Breast epithelium (tissue), 4 donors: Measurements from ENCODE around the gene TLE2. TPM values are rescaled to one million over a fixed set of nuclear protein-coding genes. Genes with fewer than 3 reads are reported as not detected.
"Not testable (repeated sequence)": the region's sequence is repeated elsewhere in the genome, so short reads cannot be mapped to it uniquely, and the experiment has no call there.

Experiments used
- DNase-seq, 2 donors: peaks; one replicate each; pipeline ENCODE4 v3.0.0-alpha.2; 2019; ENCODE audit warnings: low spot score in 2 of 2
- H3K27ac ChIP-seq, 2 donors: fragments of 200-600 bp; sonication (generic) in 1 of 2; one replicate each; pipeline ENCODE4 v1.5.1; 2016 to 2019; ENCODE audit warnings: mild to moderate bottlenecking in 1 of 2
- H3K27me3 ChIP-seq, 2 donors: fragments of 200-600 bp; sonication (generic) in 1 of 2; one replicate each; pipeline versions ENCODE4 v1.5.1 to v1.6.0; 2017 to 2019; ENCODE audit warnings: control low read depth in 1 of 2, mild to moderate bottlenecking in 1 of 2
- H3K36me3 ChIP-seq: fragments of 200-600 bp; one replicate; pipeline ENCODE4 v1.5.1; 2019
- H3K4me1 ChIP-seq, 2 donors: fragments of 200-600 bp; sonication (generic); one replicate each; pipeline ENCODE4 v1.5.1; 2016 to 2019; ENCODE audit warnings: control low read depth in 1 of 2
- H3K4me3 ChIP-seq, 3 donors: fragments of 200-600 bp; sonication (generic); 1 replicate in 2 of 3; 2 replicates in 1 of 3; pipeline ENCODE4 v1.5.1; 2016 to 2019; ENCODE audit warnings: mild to moderate bottlenecking in 3 of 3, moderate library complexity in 2 of 3
- H3K9me3 ChIP-seq, 2 donors: fragments of 200-600 bp; sonication (generic) in 1 of 2; one replicate each; pipeline ENCODE4 v1.5.1; 2016 to 2019; ENCODE audit warnings: control low read depth in 1 of 2
- POLR2A ChIP-seq: fragments of 450-650 bp; IDR thresholded peaks from one replicate; pipeline ENCODE4 v1.6.1; 2016; ENCODE audit warnings: antibody characterized with exemption, mild to moderate bottlenecking, moderate library complexity
- POLR2AphosphoS5 ChIP-seq, 3 donors: sonication (generic); formaldehyde crosslinking; IDR thresholded peaks; one replicate each; pipeline ENCODE4 v1.6.1; 2017; ENCODE audit warnings: antibody characterized with exemption in 3 of 3
- intact Hi-C: fragments of 100-400 bp; cut with DNase I; formaldehyde crosslinking; loops from one replicate; pipeline ENCODE4 v1.15.1; 2023; ENCODE audit warnings: low total_unique reads
- total RNA-seq, 3 donors: library from RNA; depleted of rRNA; stranded (reverse); fragments of >200 nt; gene quantifications; one replicate each; pipeline ENCODE4 v1.1.0, GENCODE V29; 2016
- TF ChIP-seq, protein P1 (sequence below), 3 donors: fragments of 450-650 bp; IDR thresholded peaks; one replicate each; pipeline ENCODE4 v1.5.1; 2016 to 2017; ENCODE audit warnings: antibody characterized with exemption in 3 of 3, mild to moderate bottlenecking in 3 of 3, moderate library complexity in 3 of 3

Gene TLE2
- total RNA-seq, 3 donors from 2014 or later, result 25.3 to 65.6 (median 35.1) TPM

DNA sequence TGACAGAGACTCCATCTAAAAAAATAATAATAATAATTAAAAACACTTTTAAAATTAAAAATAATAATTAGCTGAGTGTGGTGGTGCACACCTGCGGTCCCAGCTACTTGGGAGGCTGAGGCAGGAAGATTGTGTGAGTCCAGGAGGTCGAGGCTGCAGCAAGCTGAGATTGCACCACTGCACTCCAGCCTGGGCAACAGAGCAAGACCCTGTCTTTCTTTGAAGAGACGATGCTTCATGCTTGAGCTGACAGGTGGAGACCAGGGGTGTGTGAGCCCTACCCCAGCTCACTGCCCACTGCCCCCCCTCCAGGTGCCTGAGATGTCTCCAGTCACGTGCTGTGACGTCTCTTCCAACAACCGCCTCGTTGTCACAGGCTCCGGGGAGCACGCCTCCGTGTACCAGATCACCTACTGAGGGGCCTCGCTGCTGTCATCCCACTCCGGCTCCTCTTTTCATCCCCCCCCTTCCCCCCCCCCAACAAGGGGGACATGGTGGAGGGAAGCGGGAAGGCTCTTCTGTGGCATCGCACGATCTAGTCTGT lies 34.4 kb downstream of the TLE2 start:
- Histone ChIP-seq H3K4me1 (no peaks in the 10 kb centered on the region), H3K4me3 (no peak overlapping the region), H3K27ac (no peak overlapping the region), H3K9me3 (no peaks in the 10 kb centered on the region), H3K36me3 (no peaks in the 10 kb centered on the region), H3K27me3 (no peaks in the 10 kb centered on the region)
- intact Hi-C loops, result no loop called here
- DNase-seq, result no peak
- TF ChIP-seq POLR2AphosphoS5 (IDR thresholded peaks at IDR 0.05) (no peak), POLR2A (no peak)

DNA sequence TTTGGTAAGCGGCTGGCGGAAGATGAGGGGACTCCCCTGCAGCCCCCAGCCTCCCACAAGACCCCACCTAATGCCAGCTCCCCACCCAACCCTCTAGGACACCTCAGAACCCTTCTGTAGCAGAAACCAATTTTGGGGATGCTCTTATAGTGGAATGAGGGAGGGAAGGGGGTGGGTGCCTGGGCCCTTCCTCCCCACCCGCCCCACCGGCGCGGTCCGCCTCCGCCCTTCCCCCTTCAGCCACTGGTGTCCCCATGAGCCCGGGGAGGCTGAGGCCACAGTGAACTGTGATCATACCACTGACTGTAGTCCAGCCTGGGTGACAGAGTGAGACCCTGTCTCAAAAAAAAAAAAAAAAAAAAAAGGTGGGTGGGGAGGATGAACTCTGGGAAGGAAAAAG lies 35.5 kb downstream of the TLE2 start:
- H3K4me3 ChIP-seq, result no peak overlapping the region
- no peaks in the 10 kb centered on the region for H3K4me1 ChIP-seq
- TF ChIP-seq POLR2AphosphoS5 (IDR thresholded peaks at IDR 0.05) (no peak), POLR2A (no peak)
- TF ChIP-seq, protein P1, sequence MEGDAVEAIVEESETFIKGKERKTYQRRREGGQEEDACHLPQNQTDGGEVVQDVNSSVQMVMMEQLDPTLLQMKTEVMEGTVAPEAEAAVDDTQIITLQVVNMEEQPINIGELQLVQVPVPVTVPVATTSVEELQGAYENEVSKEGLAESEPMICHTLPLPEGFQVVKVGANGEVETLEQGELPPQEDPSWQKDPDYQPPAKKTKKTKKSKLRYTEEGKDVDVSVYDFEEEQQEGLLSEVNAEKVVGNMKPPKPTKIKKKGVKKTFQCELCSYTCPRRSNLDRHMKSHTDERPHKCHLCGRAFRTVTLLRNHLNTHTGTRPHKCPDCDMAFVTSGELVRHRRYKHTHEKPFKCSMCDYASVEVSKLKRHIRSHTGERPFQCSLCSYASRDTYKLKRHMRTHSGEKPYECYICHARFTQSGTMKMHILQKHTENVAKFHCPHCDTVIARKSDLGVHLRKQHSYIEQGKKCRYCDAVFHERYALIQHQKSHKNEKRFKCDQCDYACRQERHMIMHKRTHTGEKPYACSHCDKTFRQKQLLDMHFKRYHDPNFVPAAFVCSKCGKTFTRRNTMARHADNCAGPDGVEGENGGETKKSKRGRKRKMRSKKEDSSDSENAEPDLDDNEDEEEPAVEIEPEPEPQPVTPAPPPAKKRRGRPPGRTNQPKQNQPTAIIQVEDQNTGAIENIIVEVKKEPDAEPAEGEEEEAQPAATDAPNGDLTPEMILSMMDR (IDR thresholded peaks at IDR 0.05), result no peak
- intact Hi-C loops, result no loop called here
- no peaks in the 10 kb centered on the region for H3K9me3 ChIP-seq
- DNase-seq, result no peak
- no peaks in the 10 kb centered on the region for H3K27me3 ChIP-seq
- no peaks in the 10 kb centered on the region for H3K36me3 ChIP-seq
- H3K27ac ChIP-seq, result no peak overlapping the region

DNA sequence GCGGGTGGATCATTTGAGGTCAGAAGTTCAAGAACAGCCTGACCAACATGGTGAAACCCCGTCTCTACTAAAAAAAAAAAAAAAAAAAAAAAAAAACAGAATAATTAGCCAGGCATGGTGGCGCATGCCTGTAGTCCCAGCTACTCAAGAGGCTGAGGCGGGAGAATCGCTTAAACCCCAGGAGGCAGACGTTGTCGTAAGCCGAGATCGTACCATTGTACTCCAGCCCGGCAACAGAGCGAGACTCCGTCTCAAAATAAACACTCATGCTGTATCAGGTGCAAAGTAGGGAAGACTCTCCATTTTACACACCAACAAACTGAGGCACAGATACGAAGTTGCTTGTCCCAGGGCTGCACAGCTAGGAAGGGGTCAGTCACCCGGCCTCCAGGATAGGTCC lies 36.1 kb downstream of the TLE2 start:
- Histone ChIP-seq H3K36me3 (no peaks in the 10 kb centered on the region), H3K27me3 (no peaks in the 10 kb centered on the region), H3K9me3 (no peaks in the 10 kb centered on the region), H3K27ac (no peak overlapping the region), H3K4me3 (no peak overlapping the region), H3K4me1 (no peaks in the 10 kb centered on the region)
- intact Hi-C loops, result no loop called here
- no peak for DNase-seq
- no peak for TF ChIP-seq POLR2A
- TF ChIP-seq, protein P1 (IDR thresholded peaks at IDR 0.05), result no peak
- no peak for TF ChIP-seq POLR2AphosphoS5 (IDR thresholded peaks at IDR 0.05)

DNA sequence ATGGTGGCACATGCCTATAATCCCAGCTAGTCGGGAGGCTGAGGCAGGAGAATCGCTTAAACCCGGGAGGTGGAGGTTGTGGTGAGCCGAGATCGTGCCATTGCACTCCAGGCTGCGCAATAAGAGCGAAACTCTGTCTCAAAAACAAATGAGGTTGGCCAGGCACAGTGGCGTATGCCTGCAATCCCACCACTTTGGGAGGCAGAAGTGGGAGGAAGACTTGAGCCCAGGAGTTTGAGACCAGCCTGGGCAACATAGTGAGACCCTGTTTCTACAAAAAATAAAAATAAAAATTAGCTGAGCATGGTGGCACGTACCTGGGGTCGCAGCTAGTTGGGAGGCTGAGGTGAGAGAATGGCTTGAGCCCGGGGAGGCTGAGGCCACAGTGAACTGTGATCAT lies 36.7 kb downstream of the TLE2 start:
- H3K4me1 ChIP-seq, H3K9me3 ChIP-seq, H3K4me3 ChIP-seq, H3K36me3 ChIP-seq, H3K27me3 ChIP-seq, intact Hi-C loops, H3K27ac ChIP-seq, DNase-seq: not testable (repeated sequence)

DNA sequence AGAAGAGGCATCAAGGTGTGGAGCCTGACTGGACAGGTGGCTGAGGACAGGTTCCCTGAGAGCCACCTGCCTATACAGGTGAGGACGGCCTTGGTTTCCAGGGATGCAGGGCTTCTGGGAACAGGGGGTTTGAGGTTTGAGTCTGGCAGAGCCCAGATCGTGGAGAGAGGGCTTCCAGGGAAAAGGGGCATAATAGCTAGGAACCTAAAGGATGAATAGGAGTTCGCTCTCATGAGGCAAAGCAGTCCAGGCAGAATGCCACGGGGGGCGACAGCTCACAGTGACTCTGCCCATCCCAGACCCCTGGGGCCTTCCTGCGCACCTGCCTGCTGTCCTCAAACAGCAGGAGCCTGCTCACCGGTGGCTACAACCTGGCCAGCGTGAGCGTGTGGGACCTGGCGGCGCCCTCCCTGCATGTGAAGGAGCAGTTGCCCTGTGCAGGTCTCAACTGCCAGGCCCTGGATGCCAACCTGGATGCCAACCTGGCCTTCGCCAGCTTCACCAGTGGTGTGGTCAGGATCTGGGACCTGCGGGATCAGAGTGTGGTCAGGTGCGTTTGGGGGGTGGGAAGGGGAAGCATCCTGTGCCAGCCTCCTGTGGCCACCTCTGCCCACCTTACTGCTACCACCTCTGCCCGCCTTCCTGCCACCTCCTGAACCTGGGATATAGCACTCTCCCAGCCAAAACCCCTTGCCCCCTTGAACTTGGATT lies 39.7 kb downstream of the TLE2 start:
- no peak for TF ChIP-seq POLR2A
- no peak for TF ChIP-seq POLR2AphosphoS5 (IDR thresholded peaks at IDR 0.05)
- TF ChIP-seq, protein P1 (IDR thresholded peaks at IDR 0.05), result no peak
- Histone ChIP-seq H3K4me1 (peaks cover 0 to under 1% of the 10 kb centered on the region in 2 donors), H3K9me3 (no peaks in the 10 kb centered on the region), H3K27me3 (no peaks in the 10 kb centered on the region), H3K36me3 (no peaks in the 10 kb centered on the region), H3K27ac (no peak overlapping the region), H3K4me3 (no peak overlapping the region)
- intact Hi-C loops, result no loop called here
- DNase-seq, result no peak

DNA sequence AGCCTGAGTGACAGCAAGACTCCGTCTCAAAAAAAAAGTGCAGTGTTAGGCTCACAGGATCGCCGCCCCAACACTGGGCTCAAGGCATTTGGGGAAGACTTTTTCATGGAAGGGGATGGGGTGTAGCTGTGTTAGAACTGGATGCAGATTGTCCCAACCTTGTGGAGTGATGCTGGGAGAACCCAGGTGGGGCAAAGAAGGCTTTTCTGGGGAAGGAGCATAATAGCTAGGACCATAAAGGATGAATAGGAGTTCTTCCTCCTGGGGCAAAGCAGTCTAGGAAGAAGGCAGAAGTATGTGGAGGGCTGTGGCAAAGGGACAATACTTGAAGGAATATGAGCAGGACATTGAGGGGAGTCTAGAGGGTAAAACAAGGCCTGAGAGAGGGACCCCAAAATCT lies 40.5 kb downstream of the TLE2 start:
- TF ChIP-seq POLR2A (no peak), POLR2AphosphoS5 (IDR thresholded peaks at IDR 0.05) (no peak)
- intact Hi-C loops, result no loop called here

More for the DNA sequence above, 40.5 kb downstream of the TLE2 start:
- peaks cover 0 to 5% of the 10 kb centered on the region in 2 donors for H3K4me1 ChIP-seq
- no peaks in the 10 kb centered on the region for H3K9me3 ChIP-seq
- H3K27ac ChIP-seq, result no peak overlapping the region
- no peak overlapping the region for H3K4me3 ChIP-seq
- DNase-seq, result no peak
- H3K36me3 ChIP-seq, result no peaks in the 10 kb centered on the region
- no peaks in the 10 kb centered on the region for H3K27me3 ChIP-seq
